Choroid plexus epithelial cell (primary cell): ENCODE results near the gene UGT1A5.

Experiments used
- DNase-seq: peaks from one replicate; pipeline ENCODE4 v3.0.0-alpha.2; 2010; ENCODE audit warnings: low read depth
- H3K4me3 ChIP-seq: 2 replicates; pipeline ENCODE4 v1.5.1; 2011; ENCODE audit warnings: low read depth, mild to moderate bottlenecking, control low read depth, low read length, moderate library complexity
- TF ChIP-seq, protein P1 (sequence below): conservative IDR thresholded peaks from 2 replicates; pipeline ENCODE4 v1.5.1; 2011; ENCODE audit warnings: low read depth, mild to moderate bottlenecking, control low read depth, inconsistent platforms, low read length, moderate library complexity

UGT1A5 gene

DNA sequence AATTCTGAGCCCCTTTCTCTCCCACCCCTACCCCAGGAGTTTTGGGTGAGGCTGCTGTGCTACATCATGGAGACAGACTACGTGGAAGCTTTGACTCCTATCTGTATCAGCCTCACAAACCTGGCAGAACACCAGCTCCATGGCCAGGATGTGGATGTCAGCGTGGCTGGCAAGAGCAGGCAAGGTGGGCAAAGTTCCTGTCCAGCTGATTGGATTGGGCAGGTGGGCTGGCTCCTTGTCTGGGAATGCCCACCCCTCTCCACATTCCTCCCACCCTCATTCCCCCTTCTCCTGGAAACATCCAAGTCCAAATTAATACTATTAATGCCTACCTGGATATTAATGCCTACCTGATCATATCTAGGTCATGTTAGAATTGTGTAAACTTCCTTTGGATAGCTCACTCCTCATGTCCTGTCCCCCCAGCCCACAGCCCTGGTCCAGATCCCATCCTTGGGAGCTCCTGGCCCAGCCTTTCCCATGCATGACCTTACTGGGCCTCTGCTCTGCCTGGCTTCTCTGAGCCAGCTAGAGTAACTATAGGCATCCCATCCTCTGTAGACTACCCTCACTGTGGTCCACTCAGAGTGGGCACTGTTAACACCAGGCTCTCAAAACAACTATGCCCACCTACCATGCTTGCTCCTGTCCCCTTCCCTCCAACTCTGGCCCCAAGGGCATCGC lies 89.6 kb downstream of the UGT1A5 start:
- no peak overlapping the region for H3K4me3 ChIP-seq
- DNase-seq: no peak
- TF ChIP-seq, protein P1, sequence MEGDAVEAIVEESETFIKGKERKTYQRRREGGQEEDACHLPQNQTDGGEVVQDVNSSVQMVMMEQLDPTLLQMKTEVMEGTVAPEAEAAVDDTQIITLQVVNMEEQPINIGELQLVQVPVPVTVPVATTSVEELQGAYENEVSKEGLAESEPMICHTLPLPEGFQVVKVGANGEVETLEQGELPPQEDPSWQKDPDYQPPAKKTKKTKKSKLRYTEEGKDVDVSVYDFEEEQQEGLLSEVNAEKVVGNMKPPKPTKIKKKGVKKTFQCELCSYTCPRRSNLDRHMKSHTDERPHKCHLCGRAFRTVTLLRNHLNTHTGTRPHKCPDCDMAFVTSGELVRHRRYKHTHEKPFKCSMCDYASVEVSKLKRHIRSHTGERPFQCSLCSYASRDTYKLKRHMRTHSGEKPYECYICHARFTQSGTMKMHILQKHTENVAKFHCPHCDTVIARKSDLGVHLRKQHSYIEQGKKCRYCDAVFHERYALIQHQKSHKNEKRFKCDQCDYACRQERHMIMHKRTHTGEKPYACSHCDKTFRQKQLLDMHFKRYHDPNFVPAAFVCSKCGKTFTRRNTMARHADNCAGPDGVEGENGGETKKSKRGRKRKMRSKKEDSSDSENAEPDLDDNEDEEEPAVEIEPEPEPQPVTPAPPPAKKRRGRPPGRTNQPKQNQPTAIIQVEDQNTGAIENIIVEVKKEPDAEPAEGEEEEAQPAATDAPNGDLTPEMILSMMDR: no peak

DNA sequence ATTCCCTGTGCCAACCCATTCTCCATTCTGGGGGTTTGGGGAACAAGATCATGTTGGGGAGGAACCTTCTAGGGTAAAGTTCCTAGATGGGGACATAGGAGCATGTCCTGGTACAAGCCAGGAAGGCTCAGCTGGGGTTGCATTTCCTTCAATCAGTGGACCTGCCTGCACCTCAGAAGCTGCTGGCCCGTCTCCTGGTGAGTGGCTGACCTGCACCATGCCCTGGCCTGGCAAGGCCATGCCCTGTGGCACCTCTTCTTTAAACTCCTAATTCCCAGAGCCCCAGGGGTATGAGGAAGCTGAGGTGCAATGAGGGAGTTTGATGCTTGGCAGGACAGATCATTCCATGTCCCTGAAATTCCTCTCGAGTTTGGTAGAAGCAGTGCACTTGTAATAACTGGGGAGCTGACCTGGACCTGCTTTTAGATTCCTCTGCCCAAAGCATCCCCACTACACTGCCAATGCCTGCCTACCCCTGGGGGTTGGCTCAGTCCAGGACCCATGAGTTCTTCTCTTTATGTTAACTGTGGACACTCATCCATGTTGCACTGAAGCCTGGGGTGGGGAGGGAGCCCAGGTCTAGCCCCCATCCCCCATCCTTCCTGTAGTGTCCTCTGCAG lies 90.7 kb downstream of the UGT1A5 start:
- TF ChIP-seq, protein P1: no peak
- no peak overlapping the region for H3K4me3 ChIP-seq
- DNase-seq: no peak

- TF ChIP-seq, protein P1: no peak
Measured at GRCh38 chr2:233803994-233804393, 91.3 kb downstream of the UGT1A5 start.

DNA sequence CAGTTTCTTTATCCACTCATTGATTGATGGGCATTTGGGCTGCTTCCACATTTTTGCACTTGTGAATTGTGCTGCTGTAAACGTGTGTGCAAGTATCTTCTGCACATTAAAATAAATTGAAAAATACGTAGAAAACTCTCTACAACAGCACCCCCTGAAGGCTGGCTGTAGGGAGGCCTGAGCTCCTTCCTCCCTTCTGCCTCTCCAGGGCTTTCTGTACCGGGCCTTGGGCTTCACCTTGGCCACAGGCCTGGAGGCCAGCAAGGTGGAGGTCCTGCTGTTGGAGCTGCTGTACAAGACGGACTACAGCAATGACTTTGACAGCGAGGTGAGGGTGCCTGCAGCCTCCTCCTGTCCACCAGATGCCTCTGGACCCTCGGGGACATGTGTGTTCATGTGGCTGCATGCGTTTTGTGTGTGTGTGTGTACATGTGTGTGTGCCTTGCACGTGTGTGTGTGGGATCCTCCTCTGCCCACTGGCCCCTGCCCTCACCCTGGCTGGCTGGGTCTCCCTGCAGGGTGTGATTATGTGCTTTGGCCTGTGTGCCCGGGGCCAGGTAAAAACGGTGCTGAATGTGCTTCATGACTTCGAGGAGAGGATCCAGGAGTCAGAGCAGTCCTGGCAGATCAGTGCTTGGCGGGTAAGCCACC lies 94.6 kb downstream of the UGT1A5 start:
- no peak for DNase-seq
- no peak overlapping the region for H3K4me3 ChIP-seq
- TF ChIP-seq, protein P1: peak; percentile 23

More at GRCh38 chr2:233803994-233804393, 91.3 kb downstream of the UGT1A5 start:
- DNase-seq: no peak
- H3K4me3 ChIP-seq: no peak overlapping the region

DNA sequence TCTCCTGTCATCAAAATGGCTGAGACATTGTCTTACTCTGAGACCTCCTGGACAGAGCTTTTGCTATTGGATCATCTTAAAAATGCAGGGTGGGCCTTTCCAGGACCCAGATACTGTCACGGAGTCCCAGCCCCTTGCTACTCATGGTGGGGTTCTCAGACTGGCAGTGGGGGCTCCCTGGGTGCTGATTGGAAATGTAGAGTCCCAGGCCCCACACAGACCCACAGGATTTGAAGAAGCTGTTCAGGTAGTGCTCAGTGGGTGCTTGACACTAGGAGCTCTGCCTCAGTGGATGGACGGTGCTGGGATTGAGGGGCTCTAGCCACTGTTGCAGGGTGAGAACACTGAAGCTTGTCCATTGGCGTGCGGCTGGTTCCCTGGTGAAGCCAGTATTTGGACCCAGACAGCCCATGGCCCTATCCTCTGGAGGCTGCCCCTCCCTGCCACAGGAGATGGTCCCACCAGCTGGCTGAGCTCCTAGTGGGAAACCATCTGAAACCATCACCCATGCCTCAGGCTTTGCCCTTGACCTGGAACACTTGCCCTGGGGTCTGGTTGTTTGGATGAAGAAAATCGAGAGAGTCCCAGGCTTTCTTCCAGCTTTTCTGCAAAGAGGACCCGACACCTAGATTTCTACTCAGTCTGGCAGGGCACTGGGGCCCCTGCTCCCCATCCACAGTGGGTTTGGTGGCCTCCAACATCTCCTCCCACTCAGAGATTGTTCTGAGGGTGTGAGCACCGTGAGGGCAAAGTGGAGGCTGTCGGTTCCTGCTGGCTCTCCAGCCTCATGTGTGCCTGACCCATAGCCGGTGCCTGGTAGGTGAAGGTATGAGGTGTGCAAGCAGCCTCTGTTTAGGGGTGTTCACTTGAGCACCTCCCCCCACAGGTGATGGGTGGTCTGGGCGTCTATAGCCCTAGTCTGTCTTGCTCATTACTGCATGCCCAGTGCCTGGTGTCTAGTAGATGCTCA lies 95.5 kb downstream of the UGT1A5 start:
- DNase-seq: no peak
- TF ChIP-seq, protein P1: no peak
- no peak overlapping the region for H3K4me3 ChIP-seq

DNA sequence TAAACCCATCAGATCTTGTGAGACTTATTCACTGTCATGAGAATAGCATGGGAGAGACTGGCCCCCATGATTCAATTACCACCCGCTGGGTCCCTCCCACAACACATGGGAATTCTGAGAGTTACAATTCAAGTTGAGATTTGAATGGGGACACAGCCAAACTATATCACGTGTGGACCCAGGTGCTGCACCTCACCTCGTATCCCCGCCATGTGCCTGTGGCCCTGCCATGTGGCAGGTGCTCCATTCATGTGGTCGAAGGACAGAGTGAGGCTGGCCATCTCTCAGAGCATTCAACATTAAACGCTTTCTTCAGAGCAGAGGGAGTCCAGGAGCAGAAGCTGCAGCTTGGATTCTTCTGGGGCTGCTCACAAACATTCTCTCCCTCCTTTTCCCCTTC lies 97.7 kb downstream of the UGT1A5 start:
- DNase-seq: no peak
- no peak overlapping the region for H3K4me3 ChIP-seq
- TF ChIP-seq, protein P1: no peak
